Transverse colon (tissue), 3 donors: ENCODE measurements around the gene SP110.

ENCODE experiments used
- EP300 ChIP-seq: sonication (generic); formaldehyde crosslinking; IDR thresholded peaks from one replicate; pipeline ENCODE4 v1.6.1; 2017; ENCODE audit warnings: antibody characterized with exemption, low read depth
- POLR2A ChIP-seq: fragments of 450-650 bp; IDR thresholded peaks from one replicate; pipeline ENCODE4 v1.6.1; 2016; ENCODE audit warnings: antibody characterized with exemption, mild to moderate bottlenecking, moderate library complexity
- TF ChIP-seq, protein P1 (sequence below), 5 experiments: fragments of 200-600 bp in 3 of 5; fragments of 450-650 bp in 2 of 5; sonication (generic) in 3 of 5; IDR thresholded peaks; 1 replicate in 2 of 5; 2 replicates in 3 of 5; pipeline ENCODE4 v1.5.1; 2016 to 2017; ENCODE audit warnings: antibody characterized with exemption in 5 of 5, inconsistent platforms in 3 of 5, mild to moderate bottlenecking in 2 of 5, moderate library complexity in 1 of 5

DNA sequence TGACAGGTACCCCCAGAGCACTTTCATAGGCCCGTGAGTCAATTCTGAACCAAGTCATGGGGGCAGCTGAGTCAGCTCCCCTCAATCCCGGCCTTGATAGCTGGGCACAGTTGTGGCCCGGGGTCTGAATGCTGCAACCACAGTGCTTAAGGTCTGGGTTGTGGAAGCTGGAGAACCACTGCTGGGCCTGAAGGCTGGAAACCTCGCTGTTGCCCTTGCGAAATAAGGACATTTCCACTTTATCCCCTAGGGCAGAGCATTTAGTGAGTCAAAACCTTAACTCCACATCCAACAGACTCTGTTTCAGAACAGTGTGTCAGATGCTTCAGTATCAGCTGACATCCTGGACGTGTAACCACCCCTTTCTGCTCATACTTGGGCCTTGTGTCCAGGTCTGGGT lies 58.6 kb downstream of the SP110 start:
- no peak for TF ChIP-seq EP300
- TF ChIP-seq, protein P1, sequence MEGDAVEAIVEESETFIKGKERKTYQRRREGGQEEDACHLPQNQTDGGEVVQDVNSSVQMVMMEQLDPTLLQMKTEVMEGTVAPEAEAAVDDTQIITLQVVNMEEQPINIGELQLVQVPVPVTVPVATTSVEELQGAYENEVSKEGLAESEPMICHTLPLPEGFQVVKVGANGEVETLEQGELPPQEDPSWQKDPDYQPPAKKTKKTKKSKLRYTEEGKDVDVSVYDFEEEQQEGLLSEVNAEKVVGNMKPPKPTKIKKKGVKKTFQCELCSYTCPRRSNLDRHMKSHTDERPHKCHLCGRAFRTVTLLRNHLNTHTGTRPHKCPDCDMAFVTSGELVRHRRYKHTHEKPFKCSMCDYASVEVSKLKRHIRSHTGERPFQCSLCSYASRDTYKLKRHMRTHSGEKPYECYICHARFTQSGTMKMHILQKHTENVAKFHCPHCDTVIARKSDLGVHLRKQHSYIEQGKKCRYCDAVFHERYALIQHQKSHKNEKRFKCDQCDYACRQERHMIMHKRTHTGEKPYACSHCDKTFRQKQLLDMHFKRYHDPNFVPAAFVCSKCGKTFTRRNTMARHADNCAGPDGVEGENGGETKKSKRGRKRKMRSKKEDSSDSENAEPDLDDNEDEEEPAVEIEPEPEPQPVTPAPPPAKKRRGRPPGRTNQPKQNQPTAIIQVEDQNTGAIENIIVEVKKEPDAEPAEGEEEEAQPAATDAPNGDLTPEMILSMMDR (IDR thresholded peaks at IDR 0.05): no peak
- no peak for TF ChIP-seq POLR2A
